Subcutaneous abdominal adipose tissue (tissue), 5 donors: ENCODE results near the gene C3orf20.

ENCODE experiments used
- H3K27ac ChIP-seq: one replicate; pipeline ENCODE4 v1.7.0; 2013; ENCODE audit warnings: low read depth, mild to moderate bottlenecking, inconsistent platforms, low read length, moderate library complexity
- H3K27me3 ChIP-seq, 5 donors: one replicate each; pipeline ENCODE4 v1.7.0; 2013; ENCODE audit warnings: low read length in 5 of 5, inconsistent platforms in 1 of 5; ENCODE audit not compliant: control insufficient read depth in 5 of 5, insufficient read depth in 4 of 5
- H3K36me3 ChIP-seq, 5 donors: one replicate each; pipeline ENCODE4 v1.7.0; 2013; ENCODE audit warnings: low read length in 5 of 5; ENCODE audit not compliant: control insufficient read depth in 5 of 5, insufficient read depth in 5 of 5
- H3K4me1 ChIP-seq, 5 donors: one replicate each; pipeline ENCODE4 v1.7.0; 2013; ENCODE audit warnings: low read length in 5 of 5, mild to moderate bottlenecking in 3 of 5, moderate library complexity in 1 of 5; ENCODE audit not compliant: control insufficient read depth in 5 of 5, insufficient read depth in 5 of 5
- H3K4me3 ChIP-seq, 5 donors: one replicate each; pipeline ENCODE4 v1.7.0; 2013; ENCODE audit warnings: low read length in 5 of 5, low read depth in 1 of 5
- H3K9ac ChIP-seq, 5 donors: one replicate each; pipeline ENCODE4 v1.7.0; 2013; ENCODE audit warnings: low read length in 5 of 5, mild to moderate bottlenecking in 4 of 5, moderate library complexity in 3 of 5
- H3K9me3 ChIP-seq, 5 donors: one replicate each; pipeline ENCODE4 v1.7.0; 2013; ENCODE audit warnings: low read length in 5 of 5; ENCODE audit not compliant: control insufficient read depth in 5 of 5
- donor health status: healthy.
- donor health status: healthy.
- donor health status: healthy.
- donor health status: healthy.
- donor health status: healthy.

Gene C3orf20

GRCh38 chr3:14789640-14790285 lies 114.8 kb downstream of the C3orf20 start:
- H3K9me3 ChIP-seq: no peaks in the 10 kb centered on the region
- H3K27me3 ChIP-seq: peaks cover 0 to 7% (median 4%) of the 10 kb centered on the region in 5 donors
- peaks cover 0 to 33% (median 18%) of the 10 kb centered on the region in 5 donors for H3K4me1 ChIP-seq
- no peak overlapping the region for H3K27ac ChIP-seq
- no peak overlapping the region for H3K9ac ChIP-seq
- no peak overlapping the region for H3K4me3 ChIP-seq
- no peaks in the 10 kb centered on the region for H3K36me3 ChIP-seq

DNA sequence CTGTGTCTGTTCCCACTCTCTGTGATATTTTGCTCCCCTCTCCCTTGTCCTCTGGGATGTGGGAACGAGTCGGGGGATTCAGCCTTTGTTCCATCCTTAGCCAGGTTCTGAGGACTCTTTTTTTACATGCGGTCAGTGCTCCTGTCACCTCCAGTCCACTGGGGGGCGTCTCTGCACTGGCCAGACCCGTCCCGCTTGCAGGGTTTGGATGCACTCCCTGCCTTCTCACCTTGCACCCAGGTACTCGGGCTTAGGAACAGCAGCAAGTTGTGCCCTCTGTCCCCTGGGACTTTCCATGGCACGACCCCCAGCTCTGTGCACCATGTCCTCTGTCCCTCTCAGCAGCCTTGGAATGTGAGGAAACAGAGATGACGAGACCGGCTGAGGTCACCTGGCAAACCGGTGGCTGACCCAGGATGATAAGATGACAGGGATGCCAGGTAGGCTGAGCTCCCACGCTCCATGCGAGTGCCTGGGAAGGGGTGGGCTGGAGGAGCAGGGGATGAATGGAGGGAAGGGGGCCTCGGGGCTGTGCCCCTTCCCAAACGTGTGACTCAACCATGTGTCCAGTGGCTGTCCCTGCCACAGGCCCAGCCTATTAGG lies 116.5 kb downstream of the C3orf20 start:
- H3K4me3 ChIP-seq: no peak overlapping the region

DNA sequence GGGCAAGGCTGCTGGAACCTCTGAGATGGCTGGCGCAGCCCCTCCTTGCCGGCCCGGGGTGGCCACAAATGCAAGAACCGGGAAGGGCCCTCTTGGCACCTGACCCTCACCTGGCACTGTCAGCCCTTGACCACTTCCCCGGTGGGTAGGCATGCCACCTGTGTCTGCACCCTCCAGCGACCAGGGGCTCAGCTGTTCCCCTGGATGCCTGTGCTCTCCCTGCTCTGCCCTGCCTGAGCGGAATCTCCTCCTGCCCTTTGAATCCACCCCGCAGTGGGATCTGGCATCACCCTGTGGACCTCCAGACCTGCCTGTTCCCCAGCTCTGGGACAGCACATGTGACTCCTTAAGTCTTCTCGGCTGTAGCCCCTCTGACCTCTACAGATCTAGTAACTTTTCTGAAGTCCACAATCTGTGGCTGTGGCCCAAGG lies 117.8 kb downstream of the C3orf20 start:
- H3K27ac ChIP-seq: peak overlapping the region; percentile 60
- H3K9ac ChIP-seq: no peak overlapping the region
- H3K27me3 ChIP-seq: peaks cover 0 to 7% (median 4%) of the 10 kb centered on the region in 5 donors
- H3K4me3 ChIP-seq: no peak overlapping the region
- H3K4me1 ChIP-seq: peaks cover 0 to 34% (median 21%) of the 10 kb centered on the region in 5 donors
- no peaks in the 10 kb centered on the region for H3K9me3 ChIP-seq
- H3K36me3 ChIP-seq: no peaks in the 10 kb centered on the region

More for the DNA sequence above, 116.5 kb downstream of the C3orf20 start:
- Histone ChIP-seq H3K27me3 (peaks cover 0 to 7% (median 4%) of the 10 kb centered on the region in 5 donors), H3K9ac (no peak overlapping the region), H3K27ac (no peak overlapping the region), H3K9me3 (no peaks in the 10 kb centered on the region), H3K4me1 (peaks cover 0 to 33% (median 19%) of the 10 kb centered on the region in 5 donors), H3K36me3 (no peaks in the 10 kb centered on the region)

- Histone ChIP-seq H3K4me1 (peaks cover 0 to 34% (median 21%) of the 10 kb centered on the region in 5 donors), H3K9me3 (no peaks in the 10 kb centered on the region), H3K36me3 (no peaks in the 10 kb centered on the region), H3K4me3 (no peak overlapping the region), H3K27ac (peak overlapping the region; percentile 60), H3K27me3 (peaks cover 0 to 7% (median 4%) of the 10 kb centered on the region in 5 donors), H3K9ac (no peak overlapping the region)
Observed at GRCh38 chr3:14793126-14793857, 118.4 kb downstream of the C3orf20 start.

- H3K9ac ChIP-seq: no peak overlapping the region
- H3K4me1 ChIP-seq: peaks cover 0 to 34% (median 21%) of the 10 kb centered on the region in 5 donors
- no peaks in the 10 kb centered on the region for H3K9me3 ChIP-seq
- no peaks in the 10 kb centered on the region for H3K36me3 ChIP-seq
- H3K27ac ChIP-seq: peak overlapping the region; percentile 60
- H3K4me3 ChIP-seq: no peak overlapping the region
- peaks cover 0 to 7% (median 4%) of the 10 kb centered on the region in 5 donors for H3K27me3 ChIP-seq
Observed at GRCh38 chr3:14793858-14794234, 118.9 kb downstream of the C3orf20 start.

DNA sequence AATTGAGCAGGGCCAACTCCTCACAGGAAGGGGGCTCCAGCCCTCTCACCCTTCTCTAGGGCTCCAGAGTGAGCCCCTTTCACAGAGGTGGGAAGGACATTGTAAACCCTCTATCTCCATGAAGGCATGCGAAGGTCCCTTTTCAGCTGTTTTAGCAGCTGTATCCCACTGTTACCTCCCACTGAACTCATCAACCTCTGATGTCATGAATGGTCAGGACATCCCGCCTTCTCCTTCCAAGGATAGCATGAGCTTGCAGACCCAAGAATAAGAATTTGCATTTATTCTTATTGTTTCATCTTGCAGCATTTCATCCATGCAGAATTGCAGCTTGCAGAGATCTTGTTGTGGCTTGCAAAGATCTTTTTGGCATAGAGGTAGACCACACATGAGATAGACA lies 119.5 kb downstream of the C3orf20 start:
- Histone ChIP-seq H3K9ac (no peak overlapping the region), H3K4me1 (peaks cover 0 to 34% (median 21%) of the 10 kb centered on the region in 5 donors), H3K9me3 (no peaks in the 10 kb centered on the region), H3K27ac (peak overlapping the region; percentile 60), H3K4me3 (no peak overlapping the region), H3K36me3 (no peaks in the 10 kb centered on the region), H3K27me3 (peaks cover 0 to 7% (median 4%) of the 10 kb centered on the region in 5 donors)

GRCh38 chr3:14795996-14796395 lies 121.1 kb downstream of the C3orf20 start:
- Histone ChIP-seq H3K4me3 (no peak overlapping the region), H3K9me3 (no peaks in the 10 kb centered on the region), H3K4me1 (peaks cover 0 to 41% (median 21%) of the 10 kb centered on the region in 5 donors), H3K9ac (no peak overlapping the region), H3K27ac (no peak overlapping the region), H3K36me3 (no peaks in the 10 kb centered on the region), H3K27me3 (peaks cover 0 to 7% (median 4%) of the 10 kb centered on the region in 5 donors)

GRCh38 chr3:14796403-14797077 lies 121.6 kb downstream of the C3orf20 start:
- Histone ChIP-seq H3K27me3 (peaks cover 0 to 3% (median 2%) of the 10 kb centered on the region in 5 donors), H3K9me3 (no peaks in the 10 kb centered on the region), H3K4me1 (peaks cover 0 to 40% (median 18%) of the 10 kb centered on the region in 5 donors), H3K27ac (no peak overlapping the region), H3K9ac (no peak overlapping the region), H3K4me3 (no peak overlapping the region), H3K36me3 (no peaks in the 10 kb centered on the region)

- H3K4me1 ChIP-seq: peaks cover 0 to 46% (median 16%) of the 10 kb centered on the region in 5 donors
- no peaks in the 10 kb centered on the region for H3K9me3 ChIP-seq
- no peak overlapping the region for H3K27ac ChIP-seq
- no peaks in the 10 kb centered on the region for H3K36me3 ChIP-seq
- H3K4me3 ChIP-seq: no peak overlapping the region
- H3K9ac ChIP-seq: no peak overlapping the region
- H3K27me3 ChIP-seq: no peaks in the 10 kb centered on the region
Observed at GRCh38 chr3:14797731-14798130, 122.8 kb downstream of the C3orf20 start.
